Measurements from ENCODE around the gene SMG6.
A peak's percentile ranks its signal among the peaks of the same experiment; 100 is the strongest.
"Not testable (repeated sequence)": the region's sequence is repeated elsewhere in the genome, so short reads cannot be mapped to it uniquely, and the experiment has no call there.

The SMG6 gene

DNA sequence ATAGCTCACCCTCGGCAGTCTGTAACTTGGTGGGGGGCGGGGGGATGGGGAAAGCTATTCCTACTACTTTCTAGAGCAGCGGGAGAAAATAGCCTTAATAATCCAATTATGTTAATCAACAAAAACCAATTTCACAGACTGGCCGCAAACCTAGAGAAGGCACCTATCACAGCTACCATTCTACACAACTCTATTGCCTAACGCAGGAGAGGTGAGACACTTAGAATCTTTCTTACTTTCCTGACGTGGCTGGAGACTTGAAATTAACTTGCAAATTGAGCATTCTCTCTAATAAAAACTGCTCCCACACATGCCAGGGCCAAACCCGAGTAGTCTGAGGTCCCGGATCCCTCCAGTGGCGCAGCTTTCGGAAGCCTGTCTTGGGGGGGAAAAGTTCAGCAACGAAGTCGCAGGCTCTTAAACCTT, 794 bp downstream of the SMG6 start:
- DNase-seq, result no peak

DNA sequence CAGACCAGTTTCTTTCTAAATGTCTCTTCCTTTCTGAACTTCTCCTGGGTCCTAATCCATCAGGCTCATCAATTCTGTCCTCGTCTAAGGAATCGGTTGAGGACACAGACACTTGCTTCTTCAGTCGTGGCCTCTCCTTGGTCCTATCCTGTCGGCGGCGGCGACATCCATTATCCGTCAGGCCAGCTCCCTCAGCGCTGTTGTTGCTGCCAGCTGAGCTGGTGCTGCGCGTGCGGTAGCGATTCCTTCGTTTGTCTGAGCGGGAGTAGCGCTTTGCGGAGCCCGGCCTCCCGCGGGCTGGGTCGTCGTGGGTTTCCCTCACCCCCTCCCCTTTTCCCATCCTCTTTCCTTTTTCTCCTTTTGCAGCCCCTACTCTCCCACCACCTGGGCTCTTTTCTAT, 3.8 kb downstream of the SMG6 start:
- no peak for DNase-seq

DNA sequence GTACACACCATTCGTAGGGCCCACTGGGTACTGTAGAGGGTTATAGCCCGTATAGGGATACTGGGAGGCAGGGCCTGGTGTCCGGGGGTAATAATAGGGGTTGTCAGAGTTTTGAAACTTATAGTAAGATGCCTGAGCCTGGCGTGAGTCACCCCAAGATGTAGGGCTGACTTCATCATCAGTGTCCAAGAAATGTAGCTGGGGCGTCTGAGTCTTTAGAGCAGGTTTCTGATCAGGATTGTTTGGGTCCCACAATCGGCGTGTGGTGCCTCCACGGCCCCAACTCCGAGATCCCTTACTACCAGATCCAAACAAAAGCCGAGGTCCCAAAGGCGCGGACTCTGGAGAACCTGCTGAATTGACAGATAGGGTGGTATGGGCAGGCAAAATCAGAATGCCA, 4.4 kb downstream of the SMG6 start:
- no peak for DNase-seq

DNA sequence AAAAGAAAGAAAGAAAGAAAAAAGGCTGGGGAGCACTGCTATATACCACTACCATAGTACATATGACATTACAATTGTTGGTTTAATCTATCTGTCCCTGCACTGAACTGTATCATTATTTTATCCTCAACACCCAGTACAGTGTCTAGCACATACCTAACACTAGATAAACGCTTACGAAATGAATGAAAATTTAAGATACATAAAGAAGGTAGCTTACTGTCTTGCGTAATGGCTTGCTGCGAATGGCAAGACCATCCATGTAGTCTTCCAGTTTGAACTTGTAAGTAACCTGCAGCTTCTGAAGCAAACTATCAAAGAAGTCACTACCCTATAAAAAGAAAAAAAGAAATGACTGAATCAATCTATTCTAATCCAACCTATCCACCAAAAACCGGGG, 6.6 kb downstream of the SMG6 start:
- no peak for DNase-seq

DNA sequence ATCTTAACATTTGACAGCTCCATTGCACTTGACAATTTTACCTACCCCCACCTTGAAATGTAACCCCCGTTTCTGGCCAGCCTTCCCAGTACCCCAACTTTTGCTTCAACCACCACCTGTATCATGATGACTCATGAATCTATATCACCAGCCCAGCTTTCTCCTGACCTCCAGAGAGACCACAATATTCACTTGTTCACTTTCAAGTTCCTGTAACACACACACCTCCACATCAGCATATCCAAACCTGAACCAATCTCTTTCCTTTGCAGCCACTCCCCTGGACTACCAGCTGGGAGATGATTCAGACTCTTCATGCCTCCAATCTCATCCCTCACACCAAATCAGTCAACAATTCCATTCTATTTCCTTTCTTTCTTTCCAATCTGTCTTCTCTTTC, 8.0 kb downstream of the SMG6 start:
- DNase-seq, result no peak

DNA sequence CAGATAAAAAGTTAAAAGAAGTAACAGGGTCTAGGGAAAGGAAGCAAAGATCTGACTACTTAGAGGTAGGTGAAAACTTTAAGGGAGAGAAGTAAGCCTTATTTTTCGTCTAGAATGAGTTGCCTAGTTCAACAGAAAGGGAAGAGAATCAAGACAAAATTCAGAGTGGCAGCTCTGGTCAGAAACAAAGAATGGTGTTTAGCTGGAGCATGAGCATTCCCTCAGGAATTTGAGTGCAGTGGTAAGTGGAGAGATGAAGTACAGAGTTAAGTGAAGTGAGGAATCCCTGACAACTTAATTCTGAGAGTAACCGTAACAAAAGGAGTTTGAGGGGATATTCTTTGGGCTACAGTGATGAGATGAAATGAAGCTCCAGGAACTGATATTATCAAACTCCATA, 11.5 kb downstream of the SMG6 start:
- DNase-seq, result no peak

DNA sequence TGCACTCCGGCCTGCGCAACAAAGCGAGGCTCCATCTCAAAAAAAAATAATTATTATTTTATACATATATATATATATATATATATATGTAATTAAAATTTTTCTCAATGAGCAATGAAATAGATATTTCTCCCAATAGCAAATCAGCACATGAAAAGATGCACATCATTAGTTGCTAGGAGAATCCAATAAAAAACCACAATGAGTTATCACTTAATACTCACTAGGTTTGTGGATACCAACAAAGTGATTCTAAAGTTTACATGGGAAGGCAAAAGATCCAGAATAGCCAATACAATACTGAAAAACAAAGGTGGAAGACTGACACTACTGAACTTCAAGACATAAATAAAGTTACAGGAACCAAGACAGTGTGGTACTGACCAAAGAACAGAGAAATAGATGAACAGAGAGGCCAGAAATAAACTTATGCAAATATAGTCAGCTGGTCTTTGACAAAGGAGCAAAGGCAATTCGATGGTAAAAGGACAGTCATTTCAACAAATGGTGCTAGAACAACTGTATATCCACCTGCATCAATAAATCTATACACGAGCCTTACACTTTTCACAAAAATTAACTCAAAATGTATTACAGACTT, 13.6 kb downstream of the SMG6 start:
- DNase-seq, result no peak

DNA sequence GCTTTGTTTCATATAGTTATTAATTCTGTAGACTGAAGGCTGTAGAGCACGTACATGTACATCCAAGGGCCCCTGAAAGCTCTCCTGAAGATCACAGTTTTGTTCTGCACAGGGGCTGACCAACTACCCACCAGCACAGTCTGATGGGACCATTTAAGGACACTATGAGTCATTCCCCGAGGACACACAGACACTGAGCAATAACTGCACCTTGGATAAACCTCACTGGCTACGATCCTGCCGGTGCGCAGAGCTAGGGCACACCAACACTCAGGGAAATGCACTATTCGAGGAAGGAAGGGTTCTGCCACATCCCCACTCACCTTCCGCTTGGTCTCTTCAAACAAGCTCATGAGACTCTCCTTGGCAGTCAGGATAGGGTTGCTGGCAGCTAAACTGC, 20.3 kb downstream of the SMG6 start:
- no peak for DNase-seq

DNA sequence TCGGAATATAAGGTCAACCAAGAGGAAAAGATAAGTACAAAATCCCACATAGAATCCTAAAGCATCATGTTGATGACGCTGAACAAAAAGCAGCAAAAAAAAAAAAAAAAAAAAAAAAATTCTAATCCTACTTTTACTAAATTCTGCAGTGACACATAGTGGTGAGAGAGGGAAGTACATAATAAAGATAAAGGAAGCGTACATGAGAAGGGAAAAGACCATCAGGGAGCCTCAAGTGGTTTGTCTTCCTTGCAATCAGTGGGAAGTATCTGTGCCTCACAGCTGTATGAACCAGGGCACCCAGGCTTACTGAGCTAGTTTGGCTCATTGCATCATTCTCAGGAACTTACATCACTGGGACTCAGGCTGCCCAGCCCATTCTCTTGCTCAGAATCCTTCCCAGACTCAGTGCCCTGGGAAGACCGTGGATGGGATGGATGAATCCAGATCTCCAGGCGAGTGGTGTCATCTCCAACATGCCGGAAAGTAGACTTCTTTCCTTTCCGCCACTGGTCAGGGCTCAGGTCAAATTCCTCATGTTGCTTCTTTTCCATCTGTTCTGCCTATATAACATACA, 21.2 kb downstream of the SMG6 start:
- DNase-seq, result peak; percentile 46

DNA sequence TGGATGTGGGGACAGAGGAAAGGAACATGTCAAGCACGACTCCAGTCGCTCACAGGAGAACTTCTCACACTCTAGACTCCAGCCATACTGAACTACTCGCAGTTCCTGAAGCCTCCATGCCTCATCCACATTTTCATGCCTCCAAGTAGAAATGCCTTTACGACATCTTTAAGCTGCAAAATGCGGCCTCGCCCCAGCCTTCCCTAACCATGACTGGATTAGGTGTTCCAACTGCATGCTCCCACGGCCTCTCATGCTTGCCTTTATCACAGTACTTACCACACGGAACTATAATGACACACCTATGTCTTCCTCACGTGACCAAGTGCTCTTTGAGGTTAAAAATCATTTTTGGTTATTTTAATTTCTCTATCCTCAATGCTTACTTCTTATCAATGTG, 23.9 kb downstream of the SMG6 start:
- DNase-seq, result no peak

DNA sequence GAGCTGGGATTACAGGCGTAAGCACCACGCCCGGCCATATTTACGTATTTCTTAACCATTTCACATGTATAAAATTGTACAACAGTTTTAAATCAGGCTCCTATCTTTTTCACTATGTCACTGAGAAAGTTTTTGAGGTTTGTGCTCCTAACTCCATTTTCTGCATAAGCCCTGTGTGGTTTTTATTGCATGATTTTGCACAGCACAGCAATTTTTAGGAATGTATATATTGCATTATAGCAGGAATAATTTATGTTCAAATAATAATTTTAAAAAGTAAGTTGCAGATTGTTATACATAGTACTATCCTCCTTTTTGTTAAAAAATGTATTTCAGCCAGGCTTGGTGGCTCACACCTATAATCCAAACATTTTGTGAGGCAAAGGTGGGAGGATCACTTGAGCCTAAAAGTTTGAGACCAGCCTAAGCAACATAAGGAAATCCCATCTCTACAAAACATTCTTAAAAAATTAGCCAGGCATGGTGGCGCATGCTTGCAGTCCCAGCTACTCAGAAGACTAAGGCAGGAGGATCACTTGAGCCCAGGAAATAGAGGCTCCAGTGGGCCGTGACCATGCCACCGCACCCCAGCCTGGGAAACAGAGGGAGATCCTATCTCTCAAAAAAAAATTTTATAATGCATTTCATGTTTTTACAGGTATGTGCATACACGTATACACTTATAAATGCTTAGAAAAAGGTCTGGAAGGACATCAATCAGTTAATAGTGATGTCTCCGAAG, 26.0 kb downstream of the SMG6 start:
- no peak for DNase-seq

DNA sequence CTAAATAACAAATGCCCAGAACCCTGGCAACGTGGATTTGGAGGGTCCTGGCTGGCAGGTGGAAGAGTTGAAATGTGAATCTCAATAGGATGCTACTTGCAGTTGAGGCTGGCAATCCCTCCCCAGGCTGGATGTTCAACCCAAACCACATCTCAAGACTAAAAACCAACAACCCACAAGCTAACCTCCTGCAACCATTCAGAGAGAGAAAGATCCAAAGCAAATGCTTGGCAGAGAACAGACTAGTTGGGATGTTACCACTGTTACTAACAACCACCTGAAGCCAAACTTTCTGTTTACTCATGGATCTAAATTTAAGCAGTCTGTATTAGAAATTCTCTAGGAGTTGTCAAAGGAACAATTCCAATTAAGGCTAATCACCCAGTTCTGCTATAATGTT, 27.9 kb downstream of the SMG6 start:
- no peak for DNase-seq

DNA sequence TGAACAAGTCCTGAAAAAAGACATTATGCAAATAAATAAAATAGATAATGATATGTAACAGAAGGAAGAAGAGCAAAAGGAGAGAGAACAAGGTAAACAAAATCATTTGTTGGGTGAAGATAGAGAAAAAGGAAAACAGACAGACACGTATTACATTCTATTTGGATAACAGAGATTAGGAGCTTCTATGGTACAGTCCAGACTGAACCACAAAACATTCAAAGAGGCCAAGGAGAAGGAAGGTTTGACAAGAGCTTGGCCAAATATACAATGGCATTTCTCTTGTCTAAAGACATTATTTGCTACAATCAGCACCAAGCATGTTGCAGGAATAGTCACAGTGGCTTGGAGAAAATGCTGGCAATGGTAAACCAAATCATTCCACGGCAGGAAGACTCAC, 29.2 kb downstream of the SMG6 start:
- no peak for DNase-seq

DNA sequence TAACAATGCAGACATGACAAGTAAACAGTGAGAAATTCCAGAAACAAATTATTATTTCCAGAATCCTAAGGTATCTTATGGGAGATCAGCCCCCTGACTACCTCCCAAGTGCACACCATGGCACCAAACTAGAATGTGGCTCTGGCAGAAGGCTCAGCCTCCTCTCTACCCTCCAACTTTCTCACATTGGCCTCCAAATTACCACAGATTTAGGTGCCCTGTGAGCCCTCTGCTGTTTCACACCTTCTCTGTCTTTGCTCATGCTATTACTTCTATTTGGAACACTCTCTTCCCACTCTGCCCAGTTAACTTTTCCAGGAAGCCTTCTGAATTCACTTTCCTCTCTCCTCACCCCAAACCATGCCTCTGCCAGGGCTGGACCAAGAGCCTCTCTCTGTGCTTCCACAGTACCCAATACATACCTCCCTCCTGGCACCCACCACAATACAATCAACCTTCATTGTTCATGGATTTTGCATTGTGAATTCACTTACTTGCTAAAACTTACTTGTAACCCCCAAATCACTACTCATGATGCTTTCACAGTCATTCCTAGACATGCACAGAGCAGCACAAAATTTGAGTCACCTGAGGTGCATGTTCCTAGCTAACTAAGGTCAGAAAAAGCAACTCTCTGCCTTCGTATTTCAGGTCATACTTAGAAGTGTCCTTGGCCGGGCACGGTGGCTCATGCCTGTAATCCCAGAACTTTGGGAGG, 31.4 kb downstream of the SMG6 start:
- no peak for DNase-seq

DNA sequence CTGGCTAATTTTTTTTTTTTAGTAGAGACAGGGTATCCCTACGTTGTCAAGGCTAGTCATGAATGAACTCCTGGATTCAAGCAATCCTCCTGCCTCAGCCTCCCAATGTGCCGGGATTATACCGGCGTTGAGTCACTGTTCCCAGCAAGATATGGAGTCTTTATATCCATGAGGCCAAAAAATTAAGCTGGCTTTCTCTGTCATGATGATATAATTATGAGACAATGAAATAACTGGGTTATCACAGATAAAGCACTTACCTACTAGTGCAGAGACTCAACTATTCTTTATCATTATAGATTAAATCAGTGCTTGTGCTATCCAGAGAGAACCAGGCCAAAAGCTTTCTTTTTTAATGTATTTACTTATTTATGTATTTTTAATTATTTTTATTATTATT, 36.2 kb downstream of the SMG6 start:
- DNase-seq, result no peak

DNA sequence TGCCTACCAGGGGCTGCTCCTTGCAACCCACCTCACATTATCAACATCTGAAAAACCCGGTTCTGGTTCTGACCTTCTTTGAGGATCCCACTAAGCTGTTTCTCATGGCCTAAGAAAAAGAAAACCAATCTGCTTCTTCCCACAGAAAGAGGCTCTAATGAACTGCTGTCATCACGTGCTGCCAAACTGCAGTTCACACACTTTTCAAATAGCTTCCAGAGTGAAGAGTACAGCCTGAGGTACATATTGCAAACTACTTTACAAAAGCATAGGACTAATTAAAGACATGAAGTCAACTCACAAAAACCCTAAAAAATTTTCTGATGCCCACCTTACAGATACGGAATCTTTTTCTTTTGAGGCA, 36.7 kb downstream of the SMG6 start:
- DNase-seq, result no peak

DNA sequence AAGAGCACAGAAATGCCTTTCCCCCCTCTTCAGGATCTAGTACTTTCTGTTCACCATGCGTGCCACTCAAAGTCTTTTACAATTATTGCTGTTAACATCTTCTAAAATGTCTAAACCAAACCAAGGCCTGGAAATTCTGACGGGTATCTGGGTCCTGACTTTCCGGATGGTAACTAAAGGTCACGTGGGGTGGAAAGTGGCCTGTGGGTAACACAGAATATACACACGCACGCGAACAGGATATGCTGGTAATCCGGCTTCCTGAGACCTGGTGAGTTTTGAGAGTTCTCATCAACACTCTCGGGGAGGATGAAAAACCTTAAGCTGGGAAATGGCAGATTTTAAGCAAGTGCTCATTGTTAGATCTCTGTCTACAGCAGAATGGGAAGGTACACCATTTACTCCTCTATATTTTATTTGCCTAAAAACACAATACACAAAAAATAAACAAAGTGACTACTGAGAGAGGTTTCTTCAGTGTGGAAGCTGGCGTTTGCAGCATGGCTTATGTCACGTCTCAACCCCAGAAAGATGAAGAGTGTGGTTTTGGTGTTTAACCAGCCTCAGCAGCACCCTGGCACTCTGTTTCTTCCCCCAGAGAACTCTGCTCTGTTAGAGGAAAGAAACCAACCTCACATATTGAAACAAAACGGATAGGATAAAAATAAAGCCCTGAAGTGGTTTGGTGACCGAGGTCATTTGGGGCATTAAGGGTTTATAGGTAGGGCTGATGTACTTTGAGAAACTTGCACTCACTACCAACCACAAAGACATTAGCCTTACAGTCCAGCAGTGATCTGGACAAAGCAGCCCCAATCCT, 37.3 kb downstream of the SMG6 start:
- no peak for DNase-seq

DNA sequence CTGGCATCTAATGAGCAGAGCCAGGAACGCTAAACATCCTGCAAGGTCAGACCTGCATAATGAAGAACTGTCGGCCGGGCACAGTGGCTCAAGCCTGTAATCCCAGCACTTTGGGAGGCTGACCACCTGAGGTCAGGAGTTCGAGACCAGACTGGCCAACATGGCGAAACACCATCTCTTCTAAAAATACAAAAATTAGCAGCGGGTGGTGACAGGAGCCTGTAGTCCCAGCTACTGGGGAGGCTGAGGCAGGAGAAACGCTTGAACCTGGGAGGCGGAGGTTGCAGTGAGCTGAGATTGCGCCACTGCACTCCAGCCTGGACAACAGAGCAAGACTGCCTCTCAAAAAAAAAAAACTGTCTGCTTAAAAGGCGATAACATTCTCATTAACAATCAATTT, 38.4 kb downstream of the SMG6 start:
- DNase-seq, result not testable (repeated sequence)

DNA sequence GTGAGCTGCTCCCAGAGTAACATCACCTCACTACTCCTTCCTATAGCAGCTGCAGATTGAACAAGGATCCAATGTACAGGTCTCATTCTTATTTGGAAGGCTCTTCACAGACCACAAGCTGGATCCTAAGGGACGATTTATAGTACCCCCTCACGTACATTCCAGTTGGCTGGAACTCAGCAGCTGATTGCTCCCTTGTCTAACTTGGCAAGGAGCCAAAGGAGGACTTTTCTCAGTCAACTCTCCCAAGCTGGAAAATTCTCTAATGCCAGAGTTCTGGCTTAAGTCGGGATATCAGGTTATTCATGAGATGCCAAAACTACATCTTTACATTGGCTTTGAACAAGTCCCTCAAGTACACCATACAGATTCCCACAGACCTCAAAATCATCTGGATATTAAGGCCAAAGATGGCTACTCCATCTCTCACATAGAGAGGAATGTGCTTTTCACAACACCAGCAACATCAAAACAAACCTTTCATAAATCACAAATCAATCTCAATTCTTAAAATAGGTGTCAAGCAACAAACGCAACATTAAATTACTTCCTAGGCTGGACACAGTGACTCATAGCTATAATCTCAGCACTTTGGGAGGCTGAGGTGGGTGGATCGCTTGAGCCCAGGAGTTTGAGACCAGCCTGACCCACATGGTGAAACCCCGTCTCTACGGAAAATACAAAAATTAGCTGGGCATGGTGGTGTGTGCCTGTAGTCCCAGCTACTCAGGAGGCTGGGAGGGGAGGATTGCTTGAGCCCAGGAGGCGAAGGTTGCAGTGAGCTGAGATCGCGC, 39.3 kb downstream of the SMG6 start:
- DNase-seq, result no peak

DNA sequence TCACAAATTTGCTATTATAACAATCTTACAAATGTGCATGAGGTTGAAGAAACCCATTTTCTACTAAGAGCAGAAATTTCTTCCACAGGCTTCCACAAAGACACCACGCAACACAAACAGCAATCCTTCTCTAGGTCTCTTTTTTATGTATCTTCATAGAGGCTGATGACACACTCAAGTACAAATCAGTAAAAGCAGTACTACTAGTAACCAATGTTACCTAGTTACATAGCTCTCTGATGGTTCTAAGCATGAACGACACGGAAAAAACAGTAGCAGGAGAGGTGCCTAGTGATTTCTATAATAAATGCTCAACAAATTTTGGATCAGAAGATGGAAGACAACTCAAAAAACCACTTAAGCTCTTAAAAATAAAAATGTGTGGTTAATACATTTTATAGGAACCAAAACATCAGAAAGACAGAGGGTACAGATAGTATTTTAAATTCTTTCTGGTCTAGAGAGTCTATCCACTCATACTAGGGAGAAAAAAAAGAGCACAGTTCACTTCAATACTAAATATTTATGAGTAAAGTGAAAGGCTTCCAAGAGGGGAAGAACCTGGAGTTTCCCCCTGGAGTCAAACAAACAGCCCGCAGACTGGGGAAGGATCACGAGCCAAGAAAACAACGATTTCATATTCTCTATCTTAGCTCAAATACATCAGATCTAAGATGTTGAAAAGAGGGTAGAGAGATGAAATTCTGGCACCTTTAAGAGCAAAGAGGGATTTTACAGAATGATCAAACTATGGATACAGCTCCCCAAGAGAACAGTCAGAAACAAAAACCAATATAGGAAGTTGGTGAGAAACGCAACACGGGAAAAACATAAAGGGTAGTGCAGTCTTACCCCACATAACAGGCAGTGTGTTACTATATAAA, 40.2 kb downstream of the SMG6 start:
- DNase-seq, result no peak

DNA sequence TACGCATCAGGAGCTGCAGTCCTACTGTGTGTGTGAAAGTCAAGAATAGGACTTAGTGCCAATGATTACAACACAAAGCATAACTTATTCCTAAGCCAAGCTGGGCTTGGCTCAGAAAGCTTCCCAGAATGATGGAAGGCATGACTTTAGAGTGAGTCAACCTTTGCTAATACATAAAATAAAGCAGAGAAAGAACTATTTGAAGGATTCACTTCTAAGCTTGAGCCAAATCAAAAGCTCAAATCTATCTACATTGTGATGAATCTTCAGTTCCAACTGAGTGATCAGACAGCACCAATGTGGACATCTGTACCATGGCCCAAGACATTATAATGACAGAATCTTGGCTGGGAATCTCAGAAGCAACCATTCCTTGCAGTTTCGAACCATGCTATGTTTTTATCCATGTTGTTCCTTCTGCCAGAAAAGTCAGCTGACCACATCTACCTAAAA, 41.4 kb downstream of the SMG6 start:
- peak; percentile 8 for DNase-seq
